ENCODE results near the gene CFAP300.

Gene CFAP300

GRCh38 chr11:102047305-102047924 is at the start of gene CFAP300:
Gene CFAP300, plus strand, starts transcription at chr11:102047437. Its CDS starts 34 bp downstream, at chr11:102047471.
- DNase-seq (ENCODE audit: low read depth in 1 of 2, low spot score in 1 of 2) = peak in 1 of 2 donors; percentile 9

- DNase-seq (ENCODE audit: low read depth in 1 of 2, low spot score in 1 of 2) = no peak
Measured at GRCh38 chr11:102001657-102002338, 45.4 kb upstream of the CFAP300 start.

GRCh38 chr11:102004220-102004619 is 43.0 kb upstream of the CFAP300 start:
- no peak for DNase-seq (ENCODE audit: low read depth in 1 of 2, low spot score in 1 of 2)

GRCh38 chr11:102005306-102005705 is 41.9 kb upstream of the CFAP300 start:
- no peak for DNase-seq (ENCODE audit: low read depth in 1 of 2, low spot score in 1 of 2)

GRCh38 chr11:102006835-102007566 is 40.2 kb upstream of the CFAP300 start:
- DNase-seq (ENCODE audit: low read depth in 1 of 2, low spot score in 1 of 2) = no peak

GRCh38 chr11:102007567-102008437 is 39.4 kb upstream of the CFAP300 start:
- DNase-seq (ENCODE audit: low read depth in 1 of 2, low spot score in 1 of 2) = no peak

GRCh38 chr11:102010776-102011494 is 36.3 kb upstream of the CFAP300 start:
- no peak for DNase-seq (ENCODE audit: low read depth in 1 of 2, low spot score in 1 of 2)

GRCh38 chr11:102012946-102013345 is 34.3 kb upstream of the CFAP300 start:
- DNase-seq (ENCODE audit: low read depth in 1 of 2, low spot score in 1 of 2) = no peak

GRCh38 chr11:102014756-102015155 is 32.5 kb upstream of the CFAP300 start:
- DNase-seq (ENCODE audit: low read depth in 1 of 2, low spot score in 1 of 2) = no peak

GRCh38 chr11:102017026-102017425 is 30.2 kb upstream of the CFAP300 start:
- DNase-seq (ENCODE audit: low read depth in 1 of 2, low spot score in 1 of 2) = no peak

GRCh38 chr11:102026217-102026616 is 21.0 kb upstream of the CFAP300 start:
- DNase-seq (ENCODE audit: low read depth in 1 of 2, low spot score in 1 of 2) = no peak

GRCh38 chr11:102026959-102027358 is 20.3 kb upstream of the CFAP300 start:
- no peak for DNase-seq (ENCODE audit: low read depth in 1 of 2, low spot score in 1 of 2)

GRCh38 chr11:102036757-102037156 is 10.5 kb upstream of the CFAP300 start:
- no peak for DNase-seq (ENCODE audit: low read depth in 1 of 2, low spot score in 1 of 2)

- no peak for DNase-seq (ENCODE audit: low read depth in 1 of 2, low spot score in 1 of 2)
Measured at GRCh38 chr11:102046841-102047240, 396 bp upstream of the CFAP300 start.

GRCh38 chr11:102050927-102051575 is 3.8 kb downstream of the CFAP300 start:
- no peak for DNase-seq (ENCODE audit: low read depth in 1 of 2, low spot score in 1 of 2)

GRCh38 chr11:102061276-102061675 is 14.0 kb downstream of the CFAP300 start:
- DNase-seq (ENCODE audit: low read depth in 1 of 2, low spot score in 1 of 2) = no peak

GRCh38 chr11:102062106-102062505 is 14.9 kb downstream of the CFAP300 start:
- no peak for DNase-seq (ENCODE audit: low read depth in 1 of 2, low spot score in 1 of 2)

GRCh38 chr11:102064316-102064715 is 17.1 kb downstream of the CFAP300 start:
- no peak for DNase-seq (ENCODE audit: low read depth in 1 of 2, low spot score in 1 of 2)

- DNase-seq (ENCODE audit: low read depth in 1 of 2, low spot score in 1 of 2) = no peak
Measured at GRCh38 chr11:102070766-102071165, 23.5 kb downstream of the CFAP300 start.

Data from activated T-helper 1 cell treated with anti-CD3 and anti-CD28 coated beads, Interleukin-2, amount 50 U/mL, for 16 hours (primary cell).